Small intestine (tissue), 7 donors: ENCODE results near the gene PFKM. TPM values are rescaled to one million over a fixed set of nuclear protein-coding genes. Genes with fewer than 3 reads are reported as not detected.

Experiments
- DNase-seq, 2 donors: peaks; one replicate each; pipeline versions ENCODE4 v3.0.0 to v3.0.0-alpha.2; 2013
- FAIRE-seq: peaks from 2 replicates; lab custom pipeline; 2012; peaks lifted over from hg19 to GRCh38; lab: Jason Lieb, UNC
- H3K27ac ChIP-seq, 3 donors: one replicate each; pipeline ENCODE4 v1.5.1; 2013; ENCODE audit warnings: low read length in 2 of 3, mild to moderate bottlenecking in 2 of 3, control low read depth in 1 of 3, inconsistent platforms in 1 of 3, low read depth in 1 of 3, moderate library complexity in 1 of 3
- H3K27me3 ChIP-seq, 3 donors: one replicate each; pipeline ENCODE4 v1.6.1; 2013; ENCODE audit warnings: low read length in 3 of 3, inconsistent platforms in 1 of 3; ENCODE audit not compliant: control insufficient read depth in 3 of 3, insufficient read depth in 3 of 3
- H3K36me3 ChIP-seq, 3 donors: one replicate each; pipeline ENCODE4 v1.6.1; 2013; ENCODE audit warnings: low read length in 3 of 3, inconsistent platforms in 1 of 3, low read depth in 1 of 3, mild to moderate bottlenecking in 1 of 3, moderate library complexity in 1 of 3; ENCODE audit not compliant: control insufficient read depth in 3 of 3, insufficient read depth in 2 of 3
- H3K4me1 ChIP-seq, 3 donors: one replicate each; pipeline ENCODE4 v1.6.1; 2013; ENCODE audit warnings: low read length in 2 of 3, inconsistent platforms in 1 of 3, low read depth in 1 of 3, mild to moderate bottlenecking in 1 of 3, moderate library complexity in 1 of 3; ENCODE audit not compliant: control insufficient read depth in 3 of 3, insufficient read depth in 2 of 3
- H3K4me3 ChIP-seq, 3 donors: one replicate each; pipeline ENCODE4 v1.5.1; 2013; ENCODE audit warnings: low read length in 3 of 3, control low read depth in 1 of 3, inconsistent platforms in 1 of 3, low read depth in 1 of 3, mild to moderate bottlenecking in 1 of 3, moderate library complexity in 1 of 3
- H3K9me3 ChIP-seq, 2 donors: one replicate each; pipeline ENCODE4 v1.6.1; 2013; ENCODE audit warnings: low read depth in 1 of 2, low read length in 1 of 2; ENCODE audit not compliant: control insufficient read depth in 2 of 2, insufficient read depth in 1 of 2
- WGBS, 3 donors: extraction: QIAGEN DNeasy Blood & Tissue Kit; methylation state at CpG; one replicate each; pipeline ENCODE4 v1.1.7; 2013; 5-methylcytosine and 5-hydroxymethylcytosine counted together
- polyA plus RNA-seq, 4 donors: library from polyadenylated mRNA; stranded (reverse) in 3 of 4; unstranded in 1 of 4; fragments of 200-250 nt in 3 of 4; fragments of 120-200 nt in 1 of 4; gene quantifications; one replicate each; pipeline versions ENCODE4 v1.2.1 to v1.2.3, GENCODE V29; 2013
- donor health status: healthy with polysubstance abuse.
- donor health status: control.
- donor health status: control.
- donor health status: Bipolar disorder and iron deficiency.
- donor health status: healthy.

PFKM gene
- polyA plus RNA-seq, 4 donors: 11.3 to 34.3 (median 21.2) TPM

- DNase-seq (no peak), FAIRE-seq (no peak)
- H3K27me3 ChIP-seq: no peaks in the 10 kb centered on the region
- 80 to 86% (median 83%) methylated on average over 2 of the region's 2 CpGs for WGBS, 3 donors
- no peaks in the 10 kb centered on the region for H3K4me1 ChIP-seq
- H3K4me3 ChIP-seq: no peak overlapping the region
- H3K9me3 ChIP-seq: peaks cover 0 to 3% of the 10 kb centered on the region in 2 donors
- no peaks in the 10 kb centered on the region for H3K36me3 ChIP-seq
- H3K27ac ChIP-seq: no peak overlapping the region
Observed at GRCh38 chr12:48164451-48164850, 45.3 kb downstream of the PFKM start.

- Histone ChIP-seq H3K9me3 (peaks cover 0 to 3% of the 10 kb centered on the region in 2 donors), H3K27me3 (no peaks in the 10 kb centered on the region), H3K4me1 (no peaks in the 10 kb centered on the region), H3K36me3 (no peaks in the 10 kb centered on the region), H3K27ac (no peak overlapping the region), H3K4me3 (no peak overlapping the region)
- 2 to 14% (median 9%) methylated on average over 2 of the region's 2 CpGs for WGBS, 3 donors
- DNase-seq (peak; percentile 71 to 75), FAIRE-seq (peak; percentile 73)
Observed at GRCh38 chr12:48165089-48165981, 46.2 kb downstream of the PFKM start.

- no peak overlapping the region for H3K27ac ChIP-seq
- DNase-seq (no peak), FAIRE-seq (no peak)
- H3K4me3 ChIP-seq: no peak overlapping the region
- no peaks in the 10 kb centered on the region for H3K36me3 ChIP-seq
- no peaks in the 10 kb centered on the region for H3K4me1 ChIP-seq
- H3K27me3 ChIP-seq: no peaks in the 10 kb centered on the region
- H3K9me3 ChIP-seq: peaks cover 0 to 3% of the 10 kb centered on the region in 2 donors
- 85 to 87% (median 87%) methylated on average over 19 of the region's 19 CpGs for WGBS, 3 donors
Observed at GRCh38 chr12:48169011-48169410, 49.8 kb downstream of the PFKM start.

GRCh38 chr12:48175613-48176416 lies 56.7 kb downstream of the PFKM start:
- Histone ChIP-seq H3K27me3 (peaks cover 0 to 28% (median 2%) of the 10 kb centered on the region in 3 donors), H3K36me3 (no peaks in the 10 kb centered on the region), H3K9me3 (no peaks in the 10 kb centered on the region), H3K4me3 (no peak overlapping the region), H3K27ac (peak overlapping the region in 1 of 3 donors; percentile 12), H3K4me1 (no peaks in the 10 kb centered on the region)
- FAIRE-seq: no peak
- 56 to 61% (median 57%) methylated on average over 3 of the region's 3 CpGs for WGBS, 3 donors
- no peak for DNase-seq

GRCh38 chr12:48176417-48176751 lies 57.2 kb downstream of the PFKM start:
- H3K4me3 ChIP-seq: no peak overlapping the region
- H3K4me1 ChIP-seq: no peaks in the 10 kb centered on the region
- no peak overlapping the region for H3K27ac ChIP-seq
- peaks cover 0 to 34% (median 2%) of the 10 kb centered on the region in 3 donors for H3K27me3 ChIP-seq
- H3K9me3 ChIP-seq: no peaks in the 10 kb centered on the region
- H3K36me3 ChIP-seq: no peaks in the 10 kb centered on the region
- DNase-seq (no peak), FAIRE-seq (no peak)

- Histone ChIP-seq H3K4me3 (no peak overlapping the region), H3K36me3 (no peaks in the 10 kb centered on the region), H3K27me3 (peaks cover 0 to 50% (median 3%) of the 10 kb centered on the region in 3 donors), H3K27ac (no peak overlapping the region), H3K4me1 (no peaks in the 10 kb centered on the region), H3K9me3 (no peaks in the 10 kb centered on the region)
- 67 to 73% (median 72%) methylated on average over 4 of the region's 4 CpGs for WGBS, 3 donors
- FAIRE-seq: no peak
- DNase-seq: no peak
Observed at GRCh38 chr12:48177982-48178381, 58.8 kb downstream of the PFKM start.

GRCh38 chr12:48179466-48179865 lies 60.3 kb downstream of the PFKM start:
- H3K27me3 ChIP-seq: peaks cover 0 to 65% (median 7%) of the 10 kb centered on the region in 3 donors
- no peak for FAIRE-seq
- H3K9me3 ChIP-seq: no peaks in the 10 kb centered on the region
- DNase-seq: no peak
- no peak overlapping the region for H3K4me3 ChIP-seq
- no peak overlapping the region for H3K27ac ChIP-seq
- peaks cover 0 to 4% (median 0%) of the 10 kb centered on the region in 3 donors for H3K4me1 ChIP-seq
- H3K36me3 ChIP-seq: no peaks in the 10 kb centered on the region
- 89 to 100% (median 89%) methylated on average over 1 of the region's 1 CpG for WGBS, 3 donors

- H3K27me3 ChIP-seq: peaks cover 0 to 74% (median 7%) of the 10 kb centered on the region in 3 donors
- no peak overlapping the region for H3K27ac ChIP-seq
- H3K4me3 ChIP-seq: no peak overlapping the region
- FAIRE-seq: no peak
- no peaks in the 10 kb centered on the region for H3K9me3 ChIP-seq
- WGBS, 3 donors: 72 to 80% (median 79%) methylated on average over 1 of the region's 1 CpG
- no peak for DNase-seq
- H3K4me1 ChIP-seq: peaks cover 0 to 4% (median 0%) of the 10 kb centered on the region in 3 donors
- H3K36me3 ChIP-seq: no peaks in the 10 kb centered on the region
Observed at GRCh38 chr12:48180424-48180823, 61.3 kb downstream of the PFKM start.
